Measurements from ENCODE around the gene FBXW5. TPM values are rescaled to one million over a fixed set of nuclear protein-coding genes. Genes with fewer than 3 reads are reported as not detected.

Gene FBXW5
- polyA plus RNA-seq, 1 donor from 2014 or later, result 138 TPM

DNA sequence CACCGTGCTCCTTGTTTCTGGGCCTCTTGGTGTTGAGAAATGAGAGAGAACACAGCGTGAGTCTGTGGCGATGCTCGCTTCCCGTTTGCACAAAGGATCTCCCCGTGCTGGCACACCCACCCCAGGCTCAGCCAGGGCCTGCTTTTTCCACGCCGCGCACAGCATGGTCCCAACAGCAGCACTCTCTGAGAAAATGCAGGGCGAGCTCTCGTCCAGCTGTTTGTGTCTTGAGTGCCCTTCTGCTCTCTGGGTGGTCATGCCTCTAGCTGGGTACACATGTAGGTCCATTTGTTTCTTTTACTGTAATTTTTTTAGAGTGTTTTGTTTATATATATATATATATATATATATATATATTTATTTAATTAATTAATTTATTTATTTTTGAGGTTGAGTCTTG lies 26.6 kb downstream of the FBXW5 start:
- no peak overlapping the region for H3K27ac ChIP-seq (ENCODE audit: low read length)
- TF ChIP-seq MXI1 (conservative IDR thresholded peaks at IDR 0.05; ENCODE audit: poor library complexity, severe bottlenecking), result no peak
- TF ChIP-seq RAD21 (conservative IDR thresholded peaks at IDR 0.05), result no peak
- no peak for TF ChIP-seq EP300 (conservative IDR thresholded peaks at IDR 0.05; ENCODE audit: poor library complexity, severe bottlenecking)
- TF ChIP-seq, protein P1, sequence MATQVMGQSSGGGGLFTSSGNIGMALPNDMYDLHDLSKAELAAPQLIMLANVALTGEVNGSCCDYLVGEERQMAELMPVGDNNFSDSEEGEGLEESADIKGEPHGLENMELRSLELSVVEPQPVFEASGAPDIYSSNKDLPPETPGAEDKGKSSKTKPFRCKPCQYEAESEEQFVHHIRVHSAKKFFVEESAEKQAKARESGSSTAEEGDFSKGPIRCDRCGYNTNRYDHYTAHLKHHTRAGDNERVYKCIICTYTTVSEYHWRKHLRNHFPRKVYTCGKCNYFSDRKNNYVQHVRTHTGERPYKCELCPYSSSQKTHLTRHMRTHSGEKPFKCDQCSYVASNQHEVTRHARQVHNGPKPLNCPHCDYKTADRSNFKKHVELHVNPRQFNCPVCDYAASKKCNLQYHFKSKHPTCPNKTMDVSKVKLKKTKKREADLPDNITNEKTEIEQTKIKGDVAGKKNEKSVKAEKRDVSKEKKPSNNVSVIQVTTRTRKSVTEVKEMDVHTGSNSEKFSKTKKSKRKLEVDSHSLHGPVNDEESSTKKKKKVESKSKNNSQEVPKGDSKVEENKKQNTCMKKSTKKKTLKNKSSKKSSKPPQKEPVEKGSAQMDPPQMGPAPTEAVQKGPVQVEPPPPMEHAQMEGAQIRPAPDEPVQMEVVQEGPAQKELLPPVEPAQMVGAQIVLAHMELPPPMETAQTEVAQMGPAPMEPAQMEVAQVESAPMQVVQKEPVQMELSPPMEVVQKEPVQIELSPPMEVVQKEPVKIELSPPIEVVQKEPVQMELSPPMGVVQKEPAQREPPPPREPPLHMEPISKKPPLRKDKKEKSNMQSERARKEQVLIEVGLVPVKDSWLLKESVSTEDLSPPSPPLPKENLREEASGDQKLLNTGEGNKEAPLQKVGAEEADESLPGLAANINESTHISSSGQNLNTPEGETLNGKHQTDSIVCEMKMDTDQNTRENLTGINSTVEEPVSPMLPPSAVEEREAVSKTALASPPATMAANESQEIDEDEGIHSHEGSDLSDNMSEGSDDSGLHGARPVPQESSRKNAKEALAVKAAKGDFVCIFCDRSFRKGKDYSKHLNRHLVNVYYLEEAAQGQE (IDR thresholded peaks at IDR 0.05; ENCODE audit: borderline replicate concordance), result no peak

DNA sequence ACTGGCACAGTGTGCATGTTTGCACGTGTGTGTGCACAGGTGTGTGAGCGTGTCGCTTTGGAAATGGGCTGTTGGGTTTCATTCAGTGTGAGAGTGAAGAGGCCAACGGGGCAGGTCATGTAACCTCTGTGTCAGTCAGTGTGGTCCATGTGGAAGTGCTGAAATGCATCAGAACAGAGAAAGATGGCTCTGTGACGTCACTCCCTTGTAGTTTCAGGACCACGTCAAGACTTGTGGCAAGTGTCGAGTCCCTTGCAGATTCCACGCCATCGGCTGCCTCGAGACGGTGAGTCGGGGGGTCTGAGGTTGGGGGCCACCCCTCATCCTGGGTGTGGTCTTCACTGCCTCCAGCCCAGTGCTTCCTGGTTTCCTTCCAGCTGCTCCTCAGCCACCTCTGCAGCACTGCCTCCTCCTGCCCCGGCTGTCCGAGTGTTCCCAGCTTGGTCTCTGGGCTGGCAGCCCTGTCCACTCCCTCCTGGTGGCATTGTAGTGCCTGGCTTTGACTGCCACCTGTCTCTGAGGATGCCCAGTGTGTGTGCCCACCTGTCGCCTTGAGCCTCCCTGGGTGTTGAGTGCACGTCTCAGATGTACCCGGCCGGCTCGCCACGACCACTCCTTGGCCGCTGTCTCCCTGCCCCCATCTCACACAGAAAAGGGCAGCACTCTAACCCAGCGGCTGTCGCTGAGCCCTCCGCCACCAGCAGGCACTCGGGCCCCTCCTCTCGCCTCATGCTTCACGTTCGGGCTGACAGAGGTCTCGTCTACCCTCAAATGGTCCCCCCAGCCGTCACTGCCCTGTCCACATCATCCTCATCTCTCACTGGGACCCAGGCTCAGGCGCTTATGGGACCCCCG lies 28.0 kb downstream of the FBXW5 start:
- no peaks in the 10 kb centered on the region for H3K36me3 ChIP-seq (ENCODE audit: insufficient read depth, low read length)
- no peak overlapping the region for H3K9ac ChIP-seq (ENCODE audit: low read length)
- no peaks in the 10 kb centered on the region for H3F3A ChIP-seq (ENCODE audit: insufficient read depth, low read length, poor library complexity, severe bottlenecking)
- no peak overlapping the region for H2AFZ ChIP-seq (ENCODE audit: low read depth, low read length)
- H3K4me2 ChIP-seq (ENCODE audit: low read length), result no peak overlapping the region
- H3K79me2 ChIP-seq (replicated peaks; ENCODE audit: insufficient read depth, low read length), result no peaks in the 10 kb centered on the region
- H3K9me3 ChIP-seq (ENCODE audit: low read length), result no peaks in the 10 kb centered on the region
- no peak overlapping the region for H3K4me3 ChIP-seq (ENCODE audit: low read length)
- H3K27me3 ChIP-seq (ENCODE audit: insufficient read depth, low read depth, low read length), result no peaks in the 10 kb centered on the region
- H3K9me2 ChIP-seq (ENCODE audit: insufficient read depth, low read length), result no peaks in the 10 kb centered on the region
- H3K27ac ChIP-seq (ENCODE audit: low read length), result no peak overlapping the region
- TF ChIP-seq RAD21 (conservative IDR thresholded peaks at IDR 0.05) (no peak), MXI1 (conservative IDR thresholded peaks at IDR 0.05; ENCODE audit: poor library complexity, severe bottlenecking) (no peak), SMC3 (conservative IDR thresholded peaks at IDR 0.05; ENCODE audit: poor library complexity) (no peak), TAF1 (IDR thresholded peaks at IDR 0.05; ENCODE audit: low read depth) (no peak), POLR2AphosphoS5 (IDR thresholded peaks at IDR 0.05) (no peak), EP300 (conservative IDR thresholded peaks at IDR 0.05; ENCODE audit: poor library complexity, severe bottlenecking) (no peak)
- TF ChIP-seq, protein P1 (IDR thresholded peaks at IDR 0.05; ENCODE audit: borderline replicate concordance), result no peak
- H4K20me1 ChIP-seq (ENCODE audit: insufficient read depth), result no peaks in the 10 kb centered on the region

More for the DNA sequence above, 26.6 kb downstream of the FBXW5 start:
- Histone ChIP-seq H2AFZ (ENCODE audit: low read depth, low read length) (no peak overlapping the region), H4K20me1 (ENCODE audit: insufficient read depth) (no peaks in the 10 kb centered on the region), H3K36me3 (ENCODE audit: insufficient read depth, low read length) (no peaks in the 10 kb centered on the region), H3K4me3 (ENCODE audit: low read length) (no peak overlapping the region), H3K9me2 (ENCODE audit: insufficient read depth, low read length) (no peaks in the 10 kb centered on the region), H3F3A (ENCODE audit: insufficient read depth, low read length, poor library complexity, severe bottlenecking) (no peaks in the 10 kb centered on the region), H3K9ac (ENCODE audit: low read length) (no peak overlapping the region), H3K27me3 (ENCODE audit: insufficient read depth, low read depth, low read length) (no peaks in the 10 kb centered on the region), H3K9me3 (ENCODE audit: low read length) (no peaks in the 10 kb centered on the region), H3K4me2 (ENCODE audit: low read length) (no peak overlapping the region), H3K79me2 (replicated peaks; ENCODE audit: insufficient read depth, low read length) (no peaks in the 10 kb centered on the region)
